Epithelial cell of esophagus (primary cell): Measurements from ENCODE around the gene WHRN.
A peak's percentile ranks its signal among the peaks of the same experiment; 100 is the strongest.

Source experiments
- DNase-seq: peaks from one replicate; pipeline ENCODE4 v3.0.0; 2010; ENCODE audit warnings: low read depth
- H3K4me3 ChIP-seq: 2 replicates; pipeline ENCODE4 v1.5.1; 2011; ENCODE audit warnings: mild to moderate bottlenecking, low read length, control low read depth
- TF ChIP-seq, protein P1 (sequence below): IDR thresholded peaks from 2 replicates; pipeline ENCODE4 v1.5.1; 2011; ENCODE audit warnings: low read depth, mild to moderate bottlenecking, low read length, control low read depth, inconsistent platforms; ENCODE audit not compliant: insufficient read depth; ENCODE audit errors: missing control alignments

WHRN gene

DNA sequence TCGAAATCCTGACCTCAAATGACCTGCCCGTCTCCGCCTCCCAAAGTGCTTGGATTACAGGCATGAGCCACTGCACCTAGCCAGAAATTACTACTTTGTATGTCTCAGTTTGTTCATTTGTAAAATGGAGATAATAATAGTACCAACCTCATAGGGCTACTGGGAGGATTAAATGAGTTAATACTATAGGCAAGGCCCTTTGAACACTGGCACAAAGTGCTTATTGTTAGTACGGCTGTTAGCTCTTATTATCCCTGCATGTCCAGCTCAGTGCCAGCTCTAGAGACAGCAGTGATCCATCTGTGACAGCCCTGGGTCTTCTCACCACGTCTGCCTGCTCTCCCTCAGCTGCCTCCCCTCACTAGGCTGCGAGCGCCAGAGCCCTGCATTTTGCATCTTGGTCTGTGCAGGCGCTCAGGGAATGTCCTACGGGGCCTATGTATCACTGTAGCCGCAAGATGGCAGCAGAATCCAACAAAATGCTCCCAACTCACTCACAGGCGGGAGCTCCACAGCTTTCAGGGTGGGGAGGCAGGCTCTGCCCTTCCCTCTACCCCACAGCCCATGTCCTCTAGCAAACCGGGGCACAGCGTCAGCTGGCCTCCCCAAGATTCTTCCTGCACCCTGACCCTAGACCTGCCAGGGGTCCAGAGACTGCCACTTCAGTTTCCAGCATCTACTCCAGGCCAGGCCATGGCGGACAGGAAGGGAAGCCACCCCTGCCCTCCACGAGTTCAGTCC lies 99.8 kb downstream of the WHRN start:
- DNase-seq: peak; percentile 86
- TF ChIP-seq, protein P1, sequence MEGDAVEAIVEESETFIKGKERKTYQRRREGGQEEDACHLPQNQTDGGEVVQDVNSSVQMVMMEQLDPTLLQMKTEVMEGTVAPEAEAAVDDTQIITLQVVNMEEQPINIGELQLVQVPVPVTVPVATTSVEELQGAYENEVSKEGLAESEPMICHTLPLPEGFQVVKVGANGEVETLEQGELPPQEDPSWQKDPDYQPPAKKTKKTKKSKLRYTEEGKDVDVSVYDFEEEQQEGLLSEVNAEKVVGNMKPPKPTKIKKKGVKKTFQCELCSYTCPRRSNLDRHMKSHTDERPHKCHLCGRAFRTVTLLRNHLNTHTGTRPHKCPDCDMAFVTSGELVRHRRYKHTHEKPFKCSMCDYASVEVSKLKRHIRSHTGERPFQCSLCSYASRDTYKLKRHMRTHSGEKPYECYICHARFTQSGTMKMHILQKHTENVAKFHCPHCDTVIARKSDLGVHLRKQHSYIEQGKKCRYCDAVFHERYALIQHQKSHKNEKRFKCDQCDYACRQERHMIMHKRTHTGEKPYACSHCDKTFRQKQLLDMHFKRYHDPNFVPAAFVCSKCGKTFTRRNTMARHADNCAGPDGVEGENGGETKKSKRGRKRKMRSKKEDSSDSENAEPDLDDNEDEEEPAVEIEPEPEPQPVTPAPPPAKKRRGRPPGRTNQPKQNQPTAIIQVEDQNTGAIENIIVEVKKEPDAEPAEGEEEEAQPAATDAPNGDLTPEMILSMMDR: peak; percentile 80
- H3K4me3 ChIP-seq: no peak overlapping the region

DNA sequence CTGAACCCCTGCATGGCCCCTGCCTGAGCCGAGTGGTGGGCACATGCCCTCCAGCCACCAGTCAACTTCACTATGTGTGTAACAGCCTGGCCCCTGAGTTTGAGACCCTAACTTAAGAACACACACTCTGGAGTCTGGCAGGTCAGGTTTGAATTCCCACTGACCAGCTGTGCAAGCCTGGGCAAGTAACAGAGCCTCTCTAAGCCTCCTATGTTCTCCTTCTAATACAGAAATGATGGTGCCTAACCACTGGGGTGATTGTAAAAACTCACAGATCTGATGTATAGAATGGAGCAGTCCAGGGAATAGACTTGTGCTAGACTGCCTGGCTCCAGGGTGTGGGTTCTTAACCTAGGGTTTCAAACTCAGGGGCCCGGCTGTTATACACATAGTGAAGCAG lies 100.7 kb downstream of the WHRN start:
- peak; percentile 55 for DNase-seq
- TF ChIP-seq, protein P1: no peak
- no peak overlapping the region for H3K4me3 ChIP-seq

DNA sequence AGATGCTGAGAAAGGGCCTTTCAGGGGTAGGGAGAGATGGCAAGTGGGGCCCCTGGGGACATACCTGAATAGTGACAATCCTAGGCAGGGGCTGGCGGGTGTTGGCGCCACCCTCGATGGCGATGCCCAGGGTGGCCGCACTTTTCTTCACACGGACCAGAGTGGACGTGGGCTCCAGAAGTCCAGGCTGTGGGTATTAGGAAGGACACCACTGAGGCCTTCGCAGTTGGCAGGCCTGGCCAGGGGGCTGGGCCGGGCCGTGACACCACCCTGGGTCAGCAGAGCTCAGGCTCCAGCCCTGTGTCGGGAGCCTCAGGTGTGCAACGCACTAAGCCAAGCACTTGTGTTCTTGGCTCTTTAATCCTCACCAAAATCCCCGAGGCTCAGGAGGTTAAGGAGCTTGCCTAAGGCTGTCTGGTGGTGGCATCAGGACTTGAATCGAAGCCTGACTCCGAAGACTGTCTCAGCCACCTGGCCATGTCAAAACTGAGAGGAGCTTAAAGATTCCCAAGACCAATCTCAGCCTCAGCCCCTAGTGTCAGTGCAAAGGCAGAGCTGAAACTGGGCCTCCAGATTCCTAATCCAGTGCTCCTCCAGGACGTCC lies 102.0 kb downstream of the WHRN start:
- DNase-seq: no peak
- no peak overlapping the region for H3K4me3 ChIP-seq
- TF ChIP-seq, protein P1: no peak

DNA sequence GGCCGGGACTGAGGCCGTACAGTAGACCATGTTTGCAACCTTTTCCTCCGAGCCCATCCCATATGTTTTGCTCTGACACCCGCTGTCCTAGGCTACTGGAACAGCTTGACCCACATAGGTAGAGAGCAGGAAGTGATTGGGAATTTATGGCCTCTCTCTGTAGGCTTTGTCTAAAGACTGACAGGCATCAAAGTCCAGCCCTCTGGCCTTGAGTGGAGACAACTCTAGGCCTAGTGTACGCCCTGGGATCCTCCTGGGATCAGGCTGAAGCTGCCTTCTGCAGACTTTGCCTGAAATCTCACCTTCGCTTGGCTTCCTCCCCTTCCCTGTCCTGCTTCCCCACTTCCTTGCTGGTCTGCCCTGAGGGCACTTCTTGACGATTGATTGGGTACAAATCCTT lies 103.9 kb downstream of the WHRN start:
- no peak for DNase-seq
- TF ChIP-seq, protein P1: no peak
- no peak overlapping the region for H3K4me3 ChIP-seq

DNA sequence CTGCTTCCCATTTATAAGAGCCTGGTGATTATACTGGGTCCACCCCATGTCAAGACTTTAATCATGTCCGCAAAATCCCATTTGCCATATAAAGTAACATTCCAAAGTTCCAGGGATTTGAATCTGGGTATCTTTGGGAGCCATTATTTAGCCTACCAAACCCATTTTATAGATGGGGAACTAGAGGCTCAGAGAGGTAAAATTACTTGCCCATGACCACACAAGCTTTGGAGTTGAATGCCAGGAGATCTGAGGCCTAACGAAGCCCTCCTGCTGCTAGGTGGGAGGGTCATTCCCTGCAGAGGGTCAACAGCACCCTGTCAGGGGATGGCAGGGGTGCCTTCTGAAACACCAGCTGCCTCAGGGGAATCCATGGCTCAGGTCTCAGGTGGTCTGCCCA lies 104.5 kb downstream of the WHRN start:
- no peak overlapping the region for H3K4me3 ChIP-seq
- no peak for DNase-seq
- TF ChIP-seq, protein P1: no peak

DNA sequence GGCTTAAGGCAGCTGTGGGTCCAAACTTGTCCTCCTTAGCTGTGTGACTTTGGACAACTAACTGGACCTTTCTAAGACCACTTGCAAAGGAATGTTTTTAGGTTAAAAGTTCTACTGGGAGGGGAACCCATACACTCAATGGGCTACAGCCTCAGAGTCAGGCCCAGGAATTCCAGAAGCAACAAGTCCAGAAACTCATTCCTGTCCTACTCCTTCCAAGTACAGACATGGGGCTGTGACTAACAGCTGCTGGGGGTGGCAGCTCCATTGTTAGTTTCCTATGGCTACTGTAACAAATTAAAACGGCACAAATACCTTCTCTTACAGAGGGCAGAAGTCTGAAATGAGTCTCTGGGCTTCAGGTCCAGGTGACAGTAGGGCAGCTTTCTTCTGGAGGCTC lies 105.1 kb downstream of the WHRN start:
- TF ChIP-seq, protein P1: no peak
- H3K4me3 ChIP-seq: no peak overlapping the region
- DNase-seq: peak; percentile 81

DNA sequence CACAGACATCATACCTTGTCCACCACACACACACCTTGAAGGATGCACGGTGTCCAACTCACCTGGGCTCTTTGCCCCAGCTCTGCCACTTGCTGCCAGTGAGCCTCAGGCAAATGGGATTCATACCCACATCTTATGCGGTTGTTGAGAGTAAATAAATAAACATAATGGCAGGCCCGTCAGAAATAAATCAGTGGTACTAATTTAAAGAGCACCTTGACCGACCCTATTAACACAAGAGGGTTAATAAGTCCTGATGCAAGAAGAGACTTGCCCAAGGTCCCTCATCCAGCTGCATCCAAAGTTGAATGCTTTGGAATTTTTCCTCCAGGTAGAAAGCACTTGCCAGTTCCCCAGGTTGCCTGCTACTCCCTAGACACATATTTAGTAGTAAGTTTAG lies 105.9 kb downstream of the WHRN start:
- peak; percentile 28 for DNase-seq
- H3K4me3 ChIP-seq: no peak overlapping the region
- TF ChIP-seq, protein P1: no peak
